SK-N-SH (cell line): ENCODE data around the gene KLHL17. TPM values are rescaled to one million over a fixed set of nuclear protein-coding genes. Genes with fewer than 3 reads are reported as not detected.

Experiments used
- CTCF ChIA-PET: fragments of 300-600, 350-600 bp; formaldehyde crosslinking; extraction: SDS; loops from one replicate; lab custom pipeline; 2021; lab: Yijun Ruan, JAX
- POLR2A ChIA-PET: fragments of 350-600 bp; sonication (Branson Sonifier 250); formaldehyde crosslinking; extraction: SDS; loops from one replicate; lab custom pipeline; 2020; ENCODE audit warnings: antibody characterized with exemption, inconsistent platforms; lab: Yijun Ruan, JAX
- DNase-seq: peaks from one replicate; pipeline ENCODE4 v3.0.0; 2012
- H2AFZ ChIP-seq: fragments of 200-600 bp; sonication (generic); 2 replicates; pipeline ENCODE4 v1.8.1; 2016; ENCODE audit warnings: antibody characterized with exemption, mild to moderate bottlenecking, low read depth
- H3F3A ChIP-seq: fragments of 200-600 bp; sonication (generic); replicated peaks from 2 replicates; pipeline ENCODE3; 2016; ENCODE audit warnings: antibody characterized with exemption, mild to moderate bottlenecking; ENCODE audit not compliant: insufficient read depth
- H3K27ac ChIP-seq, 2 experiments: fragments of 200-500 bp in 1 of 2; fragments of 200-600 bp in 1 of 2; sonication (Bioruptor generic) in 1 of 2; sonication (generic), shearing (Covaris generic) in 1 of 2; 2 replicates each; pipeline versions ENCODE4 v1.5.1 to v1.6.1; 2014 to 2016; ENCODE audit warnings: low read depth in 2 of 2, inconsistent platforms in 1 of 2, low read length in 1 of 2, mild to moderate bottlenecking in 1 of 2, mixed read lengths in 1 of 2
- H3K27me3 ChIP-seq: fragments of 200-600 bp; sonication (generic), shearing (Covaris generic); 2 replicates; pipeline ENCODE4 v1.6.1; 2016; ENCODE audit warnings: mixed run types; ENCODE audit not compliant: insufficient read depth
- H3K36me3 ChIP-seq, 2 experiments: fragments of 200-500 bp in 1 of 2; fragments of 200-600 bp in 1 of 2; sonication (Bioruptor generic) in 1 of 2; sonication (generic) in 1 of 2; replicated peaks in 1 of 2; 2 replicates each; pipeline versions ENCODE3 to v1.5.1; 2014 to 2016; ENCODE audit warnings: low read length in 1 of 2, mild to moderate bottlenecking in 1 of 2; ENCODE audit not compliant: insufficient read depth in 2 of 2, control insufficient read depth in 1 of 2
- H3K4me1 ChIP-seq, 2 experiments: fragments of 200-500 bp in 1 of 2; fragments of 200-600 bp in 1 of 2; sonication (Bioruptor generic) in 1 of 2; sonication (generic), shearing (Covaris generic) in 1 of 2; 2 replicates each; pipeline versions ENCODE4 v1.5.1 to v1.6.1; 2014 to 2016; ENCODE audit warnings: low read depth in 1 of 2, low read length in 1 of 2, mixed run types in 1 of 2; ENCODE audit not compliant: insufficient read depth in 2 of 2, control insufficient read depth in 1 of 2
- H3K4me2 ChIP-seq: fragments of 200-600 bp; sonication (generic), shearing (Covaris generic); 2 replicates; pipeline ENCODE4 v1.6.1; 2017; ENCODE audit warnings: mixed run types
- H3K4me3 ChIP-seq, 2 experiments: fragments of 200-500 bp in 1 of 2; fragments of 200-600 bp in 1 of 2; sonication (Bioruptor generic) in 1 of 2; sonication (generic), shearing (Covaris generic) in 1 of 2; 2 replicates each; pipeline versions ENCODE4 v1.5.1 to v1.8.1; 2014 to 2016; ENCODE audit warnings: low read depth in 2 of 2, inconsistent platforms in 1 of 2, low read length in 1 of 2, mild to moderate bottlenecking in 1 of 2, mixed read lengths in 1 of 2, moderate library complexity in 1 of 2
- H3K79me2 ChIP-seq: fragments of 200-600 bp; sonication (generic); 2 replicates; pipeline ENCODE4 v1.8.1; 2017; ENCODE audit warnings: mild to moderate bottlenecking; ENCODE audit not compliant: insufficient read depth
- H3K9ac ChIP-seq: fragments of 200-600 bp; sonication (generic); 2 replicates; pipeline ENCODE4 v1.6.1; 2017; ENCODE audit warnings: mixed run types
- H3K9me2 ChIP-seq: fragments of 200-600 bp; sonication (generic); 2 replicates; pipeline ENCODE4 v1.6.1; 2017; ENCODE audit warnings: mixed run types
- H3K9me3 ChIP-seq: fragments of 200-600 bp; sonication (generic); 2 replicates; pipeline ENCODE4 v1.6.1; 2017; ENCODE audit warnings: mixed run types, mild to moderate bottlenecking, moderate library complexity
- H4K20me1 ChIP-seq: fragments of 200-600 bp; sonication (generic); 2 replicates; pipeline ENCODE4 v1.6.1; 2017; ENCODE audit warnings: mild to moderate bottlenecking, mixed run types; ENCODE audit not compliant: insufficient read depth
- ELF1 ChIP-seq: IDR thresholded peaks from 2 replicates; pipeline ENCODE4 v1.4.0; 2012
- EZH2phosphoT487 ChIP-seq: fragments of 200-600 bp; sonication (generic); IDR thresholded peaks from 2 replicates; pipeline ENCODE4 v1.6.1; 2017; ENCODE audit warnings: low read depth, mixed run types, mild to moderate bottlenecking, antibody characterized with exemption, moderate library complexity, borderline replicate concordance
- FOXM1 ChIP-seq: IDR thresholded peaks from 2 replicates; pipeline ENCODE4 v1.4.0; 2012; ENCODE audit warnings: low read depth, mild to moderate bottlenecking
- GABPA ChIP-seq: IDR thresholded peaks from 2 replicates; pipeline ENCODE4 v1.4.0; 2012; ENCODE audit warnings: low read depth, mild to moderate bottlenecking
- NRF1 ChIP-seq: IDR thresholded peaks from 2 replicates; pipeline ENCODE4 v1.6.1; 2012; ENCODE audit warnings: low read depth, mild to moderate bottlenecking, low read length
- RAD21 ChIP-seq: IDR thresholded peaks from 2 replicates; pipeline ENCODE4 v1.6.1; 2012; ENCODE audit warnings: mild to moderate bottlenecking, low read length
- RCOR1 ChIP-seq: fragments of 150-350 bp; IDR thresholded peaks from 2 replicates; pipeline ENCODE4 v1.6.1; 2017; ENCODE audit warnings: antibody characterized with exemption, low read length
- SMC3 ChIP-seq: IDR thresholded peaks from 2 replicates; pipeline ENCODE4 v1.6.1; 2012; ENCODE audit warnings: low read depth, low read length, improper control_type of control experiment
- TEAD4 ChIP-seq: IDR thresholded peaks from 2 replicates; pipeline ENCODE4 v1.4.0; 2012; ENCODE audit warnings: mild to moderate bottlenecking, borderline replicate concordance; ENCODE audit not compliant: insufficient read depth
- WGBS: methylation state at CpG from one replicate; pipeline ENCODE4 v1.1.6; 2017; ENCODE audit warnings: low lambda C conversion rate; 5-methylcytosine and 5-hydroxymethylcytosine counted together
- polyA plus RNA-seq, 3 experiments: library from polyadenylated mRNA; depleted of rRNA; stranded (reverse); fragments of >200 nt; gene quantifications; 2 replicates each; pipeline ENCODE4 v1.2.3, GENCODE V29; 2012
- TF ChIP-seq, protein P1 (sequence below): fragments of 150-350 bp; IDR thresholded peaks from 2 replicates; pipeline ENCODE4 v1.6.1; 2017; ENCODE audit warnings: antibody characterized with exemption, low read length, low read depth, borderline replicate concordance
- TF ChIP-seq, protein P2 (sequence below): IDR thresholded peaks from 2 replicates; pipeline ENCODE4 v1.4.0; 2012; ENCODE audit warnings: low read depth, borderline replicate concordance

The KLHL17 gene
- polyA plus RNA-seq, 1 of the 3 experiments (the other 2 are of a cell fraction): 27.3 TPM

GRCh38 chr1:938711-939489 is 21.5 kb upstream of the KLHL17 start (continued):
- TF ChIP-seq, protein P1, sequence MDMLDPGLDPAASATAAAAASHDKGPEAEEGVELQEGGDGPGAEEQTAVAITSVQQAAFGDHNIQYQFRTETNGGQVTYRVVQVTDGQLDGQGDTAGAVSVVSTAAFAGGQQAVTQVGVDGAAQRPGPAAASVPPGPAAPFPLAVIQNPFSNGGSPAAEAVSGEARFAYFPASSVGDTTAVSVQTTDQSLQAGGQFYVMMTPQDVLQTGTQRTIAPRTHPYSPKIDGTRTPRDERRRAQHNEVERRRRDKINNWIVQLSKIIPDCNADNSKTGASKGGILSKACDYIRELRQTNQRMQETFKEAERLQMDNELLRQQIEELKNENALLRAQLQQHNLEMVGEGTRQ: no peak
- TF ChIP-seq GABPA: no peak
- no peak for TF ChIP-seq EZH2phosphoT487
- TF ChIP-seq RCOR1: no peak
- TF ChIP-seq FOXM1: no peak
- no peak for TF ChIP-seq TEAD4
- TF ChIP-seq SMC3: no peak
- no peak for TF ChIP-seq NRF1
- no peak for TF ChIP-seq ELF1
- TF ChIP-seq RAD21: no peak
- TF ChIP-seq, protein P2, sequence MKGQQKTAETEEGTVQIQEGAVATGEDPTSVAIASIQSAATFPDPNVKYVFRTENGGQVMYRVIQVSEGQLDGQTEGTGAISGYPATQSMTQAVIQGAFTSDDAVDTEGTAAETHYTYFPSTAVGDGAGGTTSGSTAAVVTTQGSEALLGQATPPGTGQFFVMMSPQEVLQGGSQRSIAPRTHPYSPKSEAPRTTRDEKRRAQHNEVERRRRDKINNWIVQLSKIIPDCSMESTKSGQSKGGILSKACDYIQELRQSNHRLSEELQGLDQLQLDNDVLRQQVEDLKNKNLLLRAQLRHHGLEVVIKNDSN: no peak
- TF ChIP-seq, all 33 proteins: peak for 0

DNA sequence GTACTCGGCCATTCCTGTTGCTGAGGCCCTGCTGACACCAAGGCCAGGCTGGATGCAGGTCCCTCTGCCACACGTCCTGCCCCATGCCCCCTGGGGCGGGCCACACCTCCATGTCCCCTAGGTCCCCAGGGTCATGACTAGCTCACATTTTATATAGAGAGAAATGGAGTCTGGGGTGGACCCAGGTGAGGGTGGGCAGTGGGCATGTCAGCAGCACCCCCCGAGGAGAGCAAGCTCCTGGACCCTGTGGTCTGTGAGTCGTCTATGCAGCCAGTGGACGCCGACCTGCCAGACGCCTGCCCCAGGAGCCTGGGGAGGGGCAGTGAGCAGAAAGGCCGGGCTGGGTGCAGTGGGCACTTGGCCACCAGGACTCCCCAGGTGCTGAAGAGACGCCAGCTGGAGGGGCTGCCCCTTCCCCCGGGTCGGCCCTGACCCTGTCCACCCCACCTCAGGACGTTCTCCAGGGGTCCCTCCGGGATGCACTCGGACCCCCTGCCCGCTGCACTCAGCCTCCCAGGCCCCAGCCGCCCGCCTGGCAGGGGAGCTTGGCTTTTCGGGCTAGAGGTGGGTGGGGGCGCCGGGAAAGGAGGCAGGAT is 20.8 kb upstream of the KLHL17 start:
- Histone ChIP-seq H3K36me3 (peaks cover 0 to 4% of the 10 kb centered on the region in 2 experiments), H3F3A (peaks cover 14% of the 10 kb centered on the region), H3K4me3 (no peak overlapping the region), H3K79me2 (no peaks in the 10 kb centered on the region), H4K20me1 (no peaks in the 10 kb centered on the region), H3K9me2 (no peaks in the 10 kb centered on the region), H3K4me2 (peak overlapping the region; percentile 44; the same call in 1 of the 2 replicates), H2AFZ (no peak overlapping the region), H3K27me3 (no peaks in the 10 kb centered on the region), H3K9me3 (no peaks in the 10 kb centered on the region), H3K27ac (peak overlapping the region in 1 of 2 experiments; percentile 67; a peak in 2 of 4 replicates), H3K9ac (no peak overlapping the region), H3K4me1 (peaks cover 0 to 62% of the 10 kb centered on the region in 2 experiments; a peak in 1 of 4 replicates)
- no peak for DNase-seq
- TF ChIP-seq GABPA: no peak
- CTCF ChIA-PET: interaction anchor here (1.0 to 8.9 kb wide), 13 partner anchors 10 to 122 kb away, joined by 3 to 125 read pairs (median 10); partner anchors contain the start of genes NOC2L and SAMD11
- WGBS: 28% methylated on average over 10 of the region's 21 CpGs
- POLR2A ChIA-PET: interaction anchor here (1.0 to 1.6 kb wide), 3 partner anchors 9 to 23 kb away, joined by 3 to 6 read pairs (median 3); partner anchors contain the start of gene SAMD11
